Suprapubic skin (tissue), 4 donors: Measurements from ENCODE around the gene FAM234A.

Source experiments
- CTCF ChIP-seq, 2 donors: fragments of 200-600 bp in 1 of 2; fragments of 450-650 bp in 1 of 2; sonication (generic) in 1 of 2; IDR thresholded peaks; one replicate each; pipeline ENCODE4 v1.5.1; 2016 to 2019; ENCODE audit warnings: antibody characterized with exemption in 2 of 2, mild to moderate bottlenecking in 1 of 2, moderate library complexity in 1 of 2
- EP300 ChIP-seq: sonication (generic); formaldehyde crosslinking; IDR thresholded peaks from one replicate; pipeline ENCODE4 v1.6.1; 2017; ENCODE audit warnings: antibody characterized with exemption
- POLR2A ChIP-seq, 2 donors: fragments of 450-650 bp; IDR thresholded peaks; one replicate each; pipeline ENCODE4 v1.6.1; 2017; ENCODE audit warnings: antibody characterized with exemption in 2 of 2, mild to moderate bottlenecking in 2 of 2, moderate library complexity in 2 of 2
- POLR2AphosphoS5 ChIP-seq, 3 donors: sonication (generic); formaldehyde crosslinking; IDR thresholded peaks; one replicate each; pipeline ENCODE4 v1.6.1; 2017; ENCODE audit warnings: antibody characterized with exemption in 3 of 3

GRCh38 chr16:262121-262745, 27.6 kb downstream of the FAM234A start:
- TF ChIP-seq CTCF (IDR thresholded peaks at IDR 0.05) = no peak
- no peak for TF ChIP-seq POLR2A (IDR thresholded peaks at IDR 0.05)
- TF ChIP-seq POLR2AphosphoS5 (IDR thresholded peaks at IDR 0.05) = no peak
- TF ChIP-seq EP300 = no peak
